Measurements from ENCODE around the gene HMGN2. TPM values are rescaled to one million over a fixed set of nuclear protein-coding genes. Genes with fewer than 3 reads are reported as not detected.

HMGN2 gene
- polyA plus RNA-seq, 1 experiment = 278 TPM

DNA sequence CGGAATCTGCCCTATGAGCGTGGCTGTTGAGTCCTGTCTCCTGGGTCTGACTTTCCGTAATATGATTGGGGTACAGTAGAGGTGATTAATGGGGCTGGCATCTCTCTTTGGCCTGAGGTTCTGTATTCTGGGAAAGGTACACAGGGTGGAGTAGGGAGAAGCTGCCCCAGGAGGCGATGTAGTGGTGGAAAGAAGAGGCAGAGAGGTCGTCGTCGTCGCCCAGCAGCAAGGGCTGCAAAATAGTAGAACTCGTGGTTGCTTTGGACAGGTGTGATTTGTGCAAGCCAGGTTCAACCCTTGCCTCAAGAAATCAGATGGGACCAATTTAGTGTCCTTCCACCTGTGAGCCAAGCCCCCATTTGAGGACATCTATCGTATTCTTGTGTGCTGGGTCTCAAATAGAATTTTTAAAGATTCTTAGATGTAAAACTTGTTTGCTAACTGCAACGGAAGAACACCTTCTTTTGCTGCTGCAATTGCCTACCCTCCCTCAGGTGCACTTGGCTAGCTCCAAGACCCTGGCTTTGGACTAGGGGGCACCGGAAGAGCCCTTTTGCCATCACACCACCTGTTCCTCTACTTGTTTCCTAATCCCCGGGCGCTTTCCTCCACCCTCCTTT, 1.3 kb upstream of the HMGN2 start:
- ChIA-PET CTCF (interaction anchor here (0.6 to 2.4 kb wide), 5 partner anchors 11 to 171 kb away, joined by 3 to 24 read pairs (median 3); no protein-coding TSS in a partner anchor), POLR2A (interaction anchor here (0.8 to 1.4 kb wide), 4 partner anchors 16 to 237 kb away, joined by 3 to 4 read pairs (median 3); partner anchors contain the start of genes CEP85 and DHDDS)
- no peaks in the 10 kb centered on the region; the same call in 1 of the 2 replicates for H3K9me3 ChIP-seq (ENCODE audit: control insufficient read depth, insufficient read depth, low read length)
- H3K27me3 ChIP-seq (ENCODE audit: control insufficient read depth, insufficient read depth, low read length) = no peaks in the 10 kb centered on the region
- peak overlapping the region; percentile 63 for H3K4me3 ChIP-seq (ENCODE audit: low read depth, low read length)
- no peak for DNase-seq (ENCODE audit: low read depth, low spot score)
- H3K27ac ChIP-seq (ENCODE audit: low read depth, low read length) = no peak overlapping the region
- TF ChIP-seq, protein P1, sequence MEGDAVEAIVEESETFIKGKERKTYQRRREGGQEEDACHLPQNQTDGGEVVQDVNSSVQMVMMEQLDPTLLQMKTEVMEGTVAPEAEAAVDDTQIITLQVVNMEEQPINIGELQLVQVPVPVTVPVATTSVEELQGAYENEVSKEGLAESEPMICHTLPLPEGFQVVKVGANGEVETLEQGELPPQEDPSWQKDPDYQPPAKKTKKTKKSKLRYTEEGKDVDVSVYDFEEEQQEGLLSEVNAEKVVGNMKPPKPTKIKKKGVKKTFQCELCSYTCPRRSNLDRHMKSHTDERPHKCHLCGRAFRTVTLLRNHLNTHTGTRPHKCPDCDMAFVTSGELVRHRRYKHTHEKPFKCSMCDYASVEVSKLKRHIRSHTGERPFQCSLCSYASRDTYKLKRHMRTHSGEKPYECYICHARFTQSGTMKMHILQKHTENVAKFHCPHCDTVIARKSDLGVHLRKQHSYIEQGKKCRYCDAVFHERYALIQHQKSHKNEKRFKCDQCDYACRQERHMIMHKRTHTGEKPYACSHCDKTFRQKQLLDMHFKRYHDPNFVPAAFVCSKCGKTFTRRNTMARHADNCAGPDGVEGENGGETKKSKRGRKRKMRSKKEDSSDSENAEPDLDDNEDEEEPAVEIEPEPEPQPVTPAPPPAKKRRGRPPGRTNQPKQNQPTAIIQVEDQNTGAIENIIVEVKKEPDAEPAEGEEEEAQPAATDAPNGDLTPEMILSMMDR (IDR thresholded peaks at IDR 0.05; ENCODE audit: low read depth, low read length) = no peak

- Histone ChIP-seq H3K27me3 (ENCODE audit: control insufficient read depth, insufficient read depth, low read length) (no peaks in the 10 kb centered on the region), H3K4me3 (ENCODE audit: low read depth, low read length) (peak overlapping the region; percentile 63), H3K27ac (ENCODE audit: low read depth, low read length) (peak overlapping the region; percentile 47), H3K9me3 (ENCODE audit: control insufficient read depth, insufficient read depth, low read length) (no peaks in the 10 kb centered on the region; the same call in 1 of the 2 replicates)
- TF ChIP-seq, protein P1 (IDR thresholded peaks at IDR 0.05; ENCODE audit: low read depth, low read length) = no peak
- ChIA-PET CTCF (interaction anchor here (0.9 to 1.1 kb wide), 2 partner anchors 17 to 237 kb away, joined by 3 read pairs; no protein-coding TSS in a partner anchor), POLR2A (interaction anchor here (0.8 to 2.0 kb wide), 6 partner anchors 13 to 238 kb away, joined by 3 to 7 read pairs (median 4); partner anchors contain the start of genes CEP85 and DHDDS)
- DNase-seq (ENCODE audit: low read depth, low spot score) = peak; percentile 32
Measured at GRCh38 chr1:26471498-26472319, 531 bp upstream of the HMGN2 start.

DNA sequence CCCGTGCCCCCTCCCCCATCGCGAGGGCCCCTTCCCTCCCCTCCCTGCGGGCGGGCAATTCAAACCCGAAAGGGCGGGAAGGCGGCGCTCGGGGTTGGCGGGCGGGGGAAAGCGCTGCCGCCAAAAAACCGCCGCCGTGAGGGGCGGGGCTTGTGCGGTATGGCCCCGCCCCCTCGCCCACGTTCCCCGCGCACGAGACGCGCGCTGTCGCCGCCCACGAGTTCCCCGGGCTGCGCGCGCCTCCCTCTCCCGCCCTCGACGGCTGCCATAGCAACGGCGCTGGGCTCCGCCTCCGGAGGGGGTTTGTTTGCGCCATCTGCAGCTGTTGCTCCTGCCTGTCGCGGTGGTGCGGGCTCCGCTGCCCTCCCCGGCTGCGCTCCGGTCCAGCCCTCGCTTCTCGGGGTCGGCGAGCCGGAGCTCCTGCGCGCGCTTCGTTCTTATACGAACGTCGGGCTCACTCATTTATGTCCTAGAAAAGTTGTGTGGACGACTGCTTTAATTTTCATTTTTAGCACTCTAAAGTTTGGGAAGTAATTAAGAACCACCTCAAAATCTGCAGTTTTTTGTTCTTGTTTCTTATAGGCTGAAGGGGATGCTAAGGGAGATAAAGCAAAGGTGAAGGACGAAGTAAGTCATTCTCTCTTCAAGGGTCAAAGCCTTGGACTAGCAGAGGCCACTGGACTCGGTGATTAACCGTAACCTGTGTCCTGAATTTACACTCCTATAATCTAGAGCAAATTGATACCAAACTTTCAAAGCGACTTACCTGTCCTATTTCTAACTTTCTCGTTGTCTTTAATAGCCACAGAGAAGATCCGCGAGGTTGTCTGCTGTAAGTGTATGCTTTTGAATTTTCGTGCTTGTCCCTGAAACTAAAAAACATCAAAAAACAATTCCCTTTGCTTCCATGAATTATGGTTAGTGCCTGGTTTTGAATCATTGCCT, 933 bp downstream of the HMGN2 start:
- ChIA-PET CTCF (no interaction called here), POLR2A (interaction anchor here (0.6 to 2.0 kb wide), 3 partner anchors 19 to 27 kb away, joined by 3 to 7 read pairs (median 5); no protein-coding TSS in a partner anchor)
- Histone ChIP-seq H3K9me3 (ENCODE audit: control insufficient read depth, insufficient read depth, low read length) (no peaks in the 10 kb centered on the region; the same call in 1 of the 2 replicates), H3K4me3 (ENCODE audit: low read depth, low read length) (peak overlapping the region; percentile 63), H3K27me3 (ENCODE audit: control insufficient read depth, insufficient read depth, low read length) (no peaks in the 10 kb centered on the region), H3K27ac (ENCODE audit: low read depth, low read length) (no peak overlapping the region)
- peak; percentile 86 for DNase-seq (ENCODE audit: low read depth, low spot score)
- TF ChIP-seq, protein P1 (IDR thresholded peaks at IDR 0.05; ENCODE audit: low read depth, low read length) = no peak

- H3K4me3 ChIP-seq (ENCODE audit: low read depth, low read length) = no peak overlapping the region
- CTCF ChIA-PET = no interaction called here
- TF ChIP-seq, protein P1 (IDR thresholded peaks at IDR 0.05; ENCODE audit: low read depth, low read length) = no peak
- H3K27me3 ChIP-seq (ENCODE audit: control insufficient read depth, insufficient read depth, low read length) = no peaks in the 10 kb centered on the region
- H3K9me3 ChIP-seq (ENCODE audit: control insufficient read depth, insufficient read depth, low read length) = no peaks in the 10 kb centered on the region; the same call in 1 of the 2 replicates
- no peak for DNase-seq (ENCODE audit: low read depth, low spot score)
- no peak overlapping the region for H3K27ac ChIP-seq (ENCODE audit: low read depth, low read length)
- POLR2A ChIA-PET = no interaction called here
Measured at GRCh38 chr1:26474818-26475217, 2.6 kb downstream of the HMGN2 start.

Measured in AG04450 (cell line).